Lung microvascular endothelial cell (primary cell): Measurements from ENCODE around the gene EIF4A3. TPM values are rescaled to one million over a fixed set of nuclear protein-coding genes. Genes with fewer than 3 reads are reported as not detected.

ENCODE experiments used
- total RNA-seq: library from RNA; depleted of rRNA; stranded (reverse); fragments of >200 nt; gene quantifications from 2 replicates; pipeline ENCODE4 v1.2.1, GENCODE V29; 2014

The EIF4A3 gene
- total RNA-seq, 1 donor from 2014 or later: 96.6 TPM

Other genes starting within 250 kb of the EIF4A3 start
- 31.2 and 48.8 TPM in 2 replicates for gene TBC1D16, start 111.3 kb downstream of the EIF4A3 start, total RNA-seq
- gene CCDC40, start 110.5 kb downstream of the EIF4A3 start, total RNA-seq: 0.87 and 4.0 TPM in 2 replicates
- 13.1 and 31.3 TPM in 2 replicates for gene GAA, start 45.5 kb downstream of the EIF4A3 start, total RNA-seq
- gene CARD14, start 22.9 kb upstream of the EIF4A3 start, total RNA-seq: 0.22 and 0.40 TPM in 2 replicates
- 8.5 and 9.2 TPM in 2 replicates for gene SGSH, start 73.2 kb upstream of the EIF4A3 start, total RNA-seq
- 5.9 and 8.1 TPM in 2 replicates for gene SLC26A11, start 73.3 kb upstream of the EIF4A3 start, total RNA-seq
- gene RNF213, start 113.7 kb upstream of the EIF4A3 start, total RNA-seq: 61.0 and 84.5 TPM in 2 replicates